Measurements from ENCODE around the gene CIP2A. TPM values are rescaled to one million over a fixed set of nuclear protein-coding genes. Genes with fewer than 3 reads are reported as not detected.

Gene CIP2A
- polyA plus RNA-seq, 2 of the 4 experiments (the other 2 are of a cell fraction) = 30.7 to 31.8 TPM

GRCh38 chr3:108525256-108525655 is 64.0 kb downstream of the CIP2A start:
- no peak overlapping the region for H3K27ac ChIP-seq
- DNase-seq (ENCODE audit: low read depth in 1 of 2, low spot score in 1 of 2) (no peak), ATAC-seq (no peak), FAIRE-seq (no peak)
- whole genome bisulfite sequencing (ENCODE audit: missing lambda C conversion rate) = 30% methylated on average over 2 of the region's 2 CpGs
- no peak for TF ChIP-seq CHD4 (IDR thresholded peaks at IDR 0.05; ENCODE audit: borderline replicate concordance)
- TF ChIP-seq FOSB (CRISPR knock-in tag; IDR thresholded peaks at IDR 0.05) = no peak
- TF ChIP-seq EP300 (IDR thresholded peaks at IDR 0.05) = no peak
- TF ChIP-seq REST (IDR thresholded peaks at IDR 0.05) = no peak
- no peak for TF ChIP-seq RAD21 (conservative IDR thresholded peaks at IDR 0.05 in 1 of 2, IDR thresholded peaks at IDR 0.05 in 1 of 2)
- TF ChIP-seq ZNF302 (CRISPR knock-in tag; IDR thresholded peaks at IDR 0.05) = no peak
- TF ChIP-seq TP53 (CRISPR knock-in tag; IDR thresholded peaks at IDR 0.05) = no peak
- TF ChIP-seq ESRRA (IDR thresholded peaks at IDR 0.05; ENCODE audit: borderline replicate concordance, low read length) = no peak
- no peak for TF ChIP-seq RNF2 (IDR thresholded peaks at IDR 0.05; ENCODE audit: borderline replicate concordance, low read depth)
- no peak for TF ChIP-seq SREBF2 (IDR thresholded peaks at IDR 0.05)
- TF ChIP-seq CHD2 (IDR thresholded peaks at IDR 0.05; ENCODE audit: low read length, partially characterized antibody) = no peak
- no peak for TF ChIP-seq MAX (IDR thresholded peaks at IDR 0.05)
- TF ChIP-seq CBX8 (IDR thresholded peaks at IDR 0.05) = no peak
- TF ChIP-seq RFX5 (IDR thresholded peaks at IDR 0.05) = no peak
- no peak for TF ChIP-seq JUN (IDR thresholded peaks at IDR 0.05)
- no peak for TF ChIP-seq HDAC2 (IDR thresholded peaks at IDR 0.05)
- no peak for TF ChIP-seq HOXB13 (CRISPR knock-in tag; IDR thresholded peaks at IDR 0.05; ENCODE audit: low read depth)
- H3K4me2 ChIP-seq = no peak overlapping the region
- POLR2A ChIA-PET = no interaction called here
- no peaks in the 10 kb centered on the region for H3K4me1 ChIP-seq
- CTCF ChIA-PET = interaction anchor here (0.8 to 1.8 kb wide), 3 partner anchors 11 to 137 kb away, joined by 3 to 7 read pairs (median 3); no protein-coding TSS in a partner anchor
- H3K4me3 ChIP-seq = no peak overlapping the region
- no peaks in the 10 kb centered on the region for H3K9me3 ChIP-seq

GRCh38 chr3:108524537-108524936 is 64.7 kb downstream of the CIP2A start:
- TF ChIP-seq E2F6 (IDR thresholded peaks at IDR 0.05; ENCODE audit: borderline replicate concordance, low read depth) (no peak), RNF2 (IDR thresholded peaks at IDR 0.05; ENCODE audit: borderline replicate concordance, low read depth) (no peak), POLR2A (IDR thresholded peaks at IDR 0.05; ENCODE audit: low read length) (no peak), EHF (CRISPR knock-in tag; IDR thresholded peaks at IDR 0.05) (no peak), MAFK (IDR thresholded peaks at IDR 0.05; ENCODE audit: partially characterized antibody) (no peak), FOSL2 (IDR thresholded peaks at IDR 0.05) (no peak), FOSL2 (CRISPR knock-in tag; IDR thresholded peaks at IDR 0.05) (no peak), JUN (IDR thresholded peaks at IDR 0.05) (no peak), CEBPB (IDR thresholded peaks at IDR 0.05) (no peak), EHMT2 (IDR thresholded peaks at IDR 0.05; ENCODE audit: low read depth) (no peak), EP300 (IDR thresholded peaks at IDR 0.05) (no peak), HES2 (IDR thresholded peaks at IDR 0.05) (no peak), HOXA7 (CRISPR knock-in tag; IDR thresholded peaks at IDR 0.05) (no peak), ZSCAN20 (CRISPR knock-in tag; IDR thresholded peaks at IDR 0.05) (no peak), BHLHE40 (IDR thresholded peaks at IDR 0.05; ENCODE audit: low read depth, low read length) (no peak), HDAC2 (IDR thresholded peaks at IDR 0.05) (no peak), TP53 (CRISPR knock-in tag; IDR thresholded peaks at IDR 0.05) (no peak)
- Histone ChIP-seq H3K4me3 (no peak overlapping the region), H3K4me2 (no peak overlapping the region), H3K9me3 (no peaks in the 10 kb centered on the region), H3K4me1 (no peaks in the 10 kb centered on the region), H3K27ac (no peak overlapping the region)
- no peak for ATAC-seq
- 41% methylated on average over 2 of the region's 2 CpGs for WGBS (ENCODE audit: missing lambda C conversion rate)
- FAIRE-seq = no peak
- no peak for DNase-seq (ENCODE audit: low read depth in 1 of 2, low spot score in 1 of 2)
- ChIA-PET POLR2A (no interaction called here), CTCF (interaction anchor here (0.8 to 1.8 kb wide), 2 partner anchors 35 to 138 kb away, joined by 3 to 7 read pairs; no protein-coding TSS in a partner anchor)

All from A549 (cell line).